ENCODE measurements around the gene ALOX15B. TPM values are rescaled to one million over a fixed set of nuclear protein-coding genes. Genes with fewer than 3 reads are reported as not detected.

Gene ALOX15B
- total RNA-seq, 1 donor from 2014 or later = not detected

- H3K27me3 ChIP-seq (ENCODE audit: insufficient read depth, low read length) = peaks cover 18% of the 10 kb centered on the region
Measured at GRCh38 chr17:8089728-8090127, 50.9 kb downstream of the ALOX15B start.

DNA sequence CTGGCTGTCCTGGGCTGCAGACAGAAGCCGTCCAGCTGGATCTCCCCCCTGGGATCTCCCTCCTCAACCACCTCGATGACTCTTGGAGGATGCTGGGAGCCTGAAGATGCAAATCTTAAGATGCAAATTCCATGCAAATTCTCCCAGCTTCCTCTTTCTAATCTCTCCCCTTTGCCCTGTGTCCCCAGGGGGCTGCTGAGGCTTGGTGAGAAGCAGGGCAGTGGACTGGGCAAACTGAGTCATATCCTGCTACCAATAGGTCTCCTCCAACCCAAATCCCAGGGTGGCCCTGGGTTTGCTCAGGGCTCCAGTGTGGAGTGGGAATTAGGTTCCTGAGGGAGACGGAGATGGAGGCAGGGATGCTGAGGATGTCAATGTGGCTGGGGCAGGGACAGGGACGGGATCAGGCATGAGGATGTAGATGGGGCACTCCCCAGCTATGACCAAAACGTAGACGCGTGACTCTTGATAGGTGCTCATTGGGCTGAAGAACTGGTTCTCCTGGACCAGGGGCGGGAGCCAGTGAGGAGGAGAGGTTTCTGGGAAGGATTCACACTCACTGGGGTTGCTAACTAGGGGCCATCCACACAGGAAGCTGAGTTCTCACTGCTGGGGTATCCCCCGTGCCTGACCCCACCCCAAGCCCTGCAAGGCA, 52.3 kb downstream of the ALOX15B start:
- Histone ChIP-seq H2AFZ (ENCODE audit: low read depth, low read length) (no peak overlapping the region), H3K9ac (ENCODE audit: low read length) (no peak overlapping the region), H3K27me3 (ENCODE audit: insufficient read depth, low read length) (peaks cover 27% of the 10 kb centered on the region), H3K9me3 (ENCODE audit: insufficient read depth, low read depth, low read length) (no peaks in the 10 kb centered on the region), H3K4me2 (ENCODE audit: low read length) (no peak overlapping the region), H3K4me1 (ENCODE audit: insufficient read depth, low read length) (no peaks in the 10 kb centered on the region), H4K20me1 (ENCODE audit: insufficient read depth, low read length) (no peaks in the 10 kb centered on the region), H3K27ac (ENCODE audit: low read depth, low read length) (no peak overlapping the region), H3K36me3 (ENCODE audit: insufficient read depth, low read length) (no peaks in the 10 kb centered on the region), H3K79me2 (ENCODE audit: insufficient read depth, low read length) (no peaks in the 10 kb centered on the region), H3K4me3 (ENCODE audit: insufficient read depth, low read depth, low read length) (no peak overlapping the region)
- Mint-ChIP-seq H3K4me3 (ENCODE audit: unreplicated experiment) (no peak overlapping the region), H3K9me3 (ENCODE audit: unreplicated experiment) (no peaks in the 10 kb centered on the region), H3K4me1 (ENCODE audit: low read depth, unreplicated experiment) (no peaks in the 10 kb centered on the region), H3K36me3 (ENCODE audit: low read depth, unreplicated experiment) (no peaks in the 10 kb centered on the region), H3K27me3 (ENCODE audit: low read depth, unreplicated experiment) (peaks cover 79% of the 10 kb centered on the region), H3K27ac (ENCODE audit: unreplicated experiment) (no peak overlapping the region)
- TF ChIP-seq EZH2 (IDR thresholded peaks at IDR 0.05; ENCODE audit: insufficient read depth, low read length) = no peak
- TF ChIP-seq, protein P1, sequence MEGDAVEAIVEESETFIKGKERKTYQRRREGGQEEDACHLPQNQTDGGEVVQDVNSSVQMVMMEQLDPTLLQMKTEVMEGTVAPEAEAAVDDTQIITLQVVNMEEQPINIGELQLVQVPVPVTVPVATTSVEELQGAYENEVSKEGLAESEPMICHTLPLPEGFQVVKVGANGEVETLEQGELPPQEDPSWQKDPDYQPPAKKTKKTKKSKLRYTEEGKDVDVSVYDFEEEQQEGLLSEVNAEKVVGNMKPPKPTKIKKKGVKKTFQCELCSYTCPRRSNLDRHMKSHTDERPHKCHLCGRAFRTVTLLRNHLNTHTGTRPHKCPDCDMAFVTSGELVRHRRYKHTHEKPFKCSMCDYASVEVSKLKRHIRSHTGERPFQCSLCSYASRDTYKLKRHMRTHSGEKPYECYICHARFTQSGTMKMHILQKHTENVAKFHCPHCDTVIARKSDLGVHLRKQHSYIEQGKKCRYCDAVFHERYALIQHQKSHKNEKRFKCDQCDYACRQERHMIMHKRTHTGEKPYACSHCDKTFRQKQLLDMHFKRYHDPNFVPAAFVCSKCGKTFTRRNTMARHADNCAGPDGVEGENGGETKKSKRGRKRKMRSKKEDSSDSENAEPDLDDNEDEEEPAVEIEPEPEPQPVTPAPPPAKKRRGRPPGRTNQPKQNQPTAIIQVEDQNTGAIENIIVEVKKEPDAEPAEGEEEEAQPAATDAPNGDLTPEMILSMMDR (IDR thresholded peaks at IDR 0.05; ENCODE audit: insufficient read depth, low read depth, low read length) = no peak
- FAIRE-seq = no peak
- DNase-seq (ENCODE audit: low read depth) = no peak

More at GRCh38 chr17:8089728-8090127, 50.9 kb downstream of the ALOX15B start:
- Histone ChIP-seq H3K9me3 (ENCODE audit: insufficient read depth, low read depth, low read length) (no peaks in the 10 kb centered on the region), H3K9ac (ENCODE audit: low read length) (no peak overlapping the region), H3K4me3 (ENCODE audit: insufficient read depth, low read depth, low read length) (no peak overlapping the region), H3K4me1 (ENCODE audit: insufficient read depth, low read length) (no peaks in the 10 kb centered on the region), H3K36me3 (ENCODE audit: insufficient read depth, low read length) (no peaks in the 10 kb centered on the region), H4K20me1 (ENCODE audit: insufficient read depth, low read length) (no peaks in the 10 kb centered on the region), H3K79me2 (ENCODE audit: insufficient read depth, low read length) (no peaks in the 10 kb centered on the region), H2AFZ (ENCODE audit: low read depth, low read length) (no peak overlapping the region), H3K4me2 (ENCODE audit: low read length) (no peak overlapping the region), H3K27ac (ENCODE audit: low read depth, low read length) (no peak overlapping the region)
- DNase-seq (ENCODE audit: low read depth) (no peak), FAIRE-seq (no peak)
- Mint-ChIP-seq H3K27ac (ENCODE audit: unreplicated experiment) (no peak overlapping the region), H3K27me3 (ENCODE audit: low read depth, unreplicated experiment) (peaks cover 76% of the 10 kb centered on the region), H3K36me3 (ENCODE audit: low read depth, unreplicated experiment) (no peaks in the 10 kb centered on the region), H3K4me3 (ENCODE audit: unreplicated experiment) (no peak overlapping the region), H3K4me1 (ENCODE audit: low read depth, unreplicated experiment) (no peaks in the 10 kb centered on the region), H3K9me3 (ENCODE audit: unreplicated experiment) (no peaks in the 10 kb centered on the region)
- TF ChIP-seq, protein P1 (IDR thresholded peaks at IDR 0.05; ENCODE audit: insufficient read depth, low read depth, low read length) = no peak
- no peak for TF ChIP-seq EZH2 (IDR thresholded peaks at IDR 0.05; ENCODE audit: insufficient read depth, low read length)

- Mint-ChIP-seq H3K9me3 (ENCODE audit: unreplicated experiment) (no peaks in the 10 kb centered on the region), H3K4me1 (ENCODE audit: low read depth, unreplicated experiment) (no peaks in the 10 kb centered on the region), H3K36me3 (ENCODE audit: low read depth, unreplicated experiment) (no peaks in the 10 kb centered on the region), H3K4me3 (ENCODE audit: unreplicated experiment) (no peak overlapping the region), H3K27me3 (ENCODE audit: low read depth, unreplicated experiment) (peaks cover 65% of the 10 kb centered on the region), H3K27ac (ENCODE audit: unreplicated experiment) (no peak overlapping the region)
- Histone ChIP-seq H3K4me2 (ENCODE audit: low read length) (no peak overlapping the region), H3K36me3 (ENCODE audit: insufficient read depth, low read length) (no peaks in the 10 kb centered on the region), H3K27me3 (ENCODE audit: insufficient read depth, low read length) (peaks cover 23% of the 10 kb centered on the region), H3K9me3 (ENCODE audit: insufficient read depth, low read depth, low read length) (no peaks in the 10 kb centered on the region), H3K9ac (ENCODE audit: low read length) (no peak overlapping the region), H3K27ac (ENCODE audit: low read depth, low read length) (no peak overlapping the region), H4K20me1 (ENCODE audit: insufficient read depth, low read length) (no peaks in the 10 kb centered on the region), H3K79me2 (ENCODE audit: insufficient read depth, low read length) (no peaks in the 10 kb centered on the region), H3K4me1 (ENCODE audit: insufficient read depth, low read length) (no peaks in the 10 kb centered on the region), H2AFZ (ENCODE audit: low read depth, low read length) (no peak overlapping the region), H3K4me3 (ENCODE audit: insufficient read depth, low read depth, low read length) (no peak overlapping the region)
- TF ChIP-seq, protein P1 (IDR thresholded peaks at IDR 0.05; ENCODE audit: insufficient read depth, low read depth, low read length) = no peak
- TF ChIP-seq EZH2 (IDR thresholded peaks at IDR 0.05; ENCODE audit: insufficient read depth, low read length) = no peak
- no peak for FAIRE-seq
- no peak for DNase-seq (ENCODE audit: low read depth)
Measured at GRCh38 chr17:8095361-8095760, 56.5 kb downstream of the ALOX15B start.

All from astrocyte (in vitro differentiated cells and primary cell).